ENCODE data around the gene NFKBIE.
A peak's percentile ranks its signal among the peaks of the same experiment; 100 is the strongest.

NFKBIE gene

GRCh38 chr6:44297063-44298038 is 32.0 kb upstream of the NFKBIE start:
- peak; percentile 58 for DNase-seq

GRCh38 chr6:44294832-44295791 is 29.8 kb upstream of the NFKBIE start:
- DNase-seq: no peak

- DNase-seq: no peak
These were observed 27.5 kb upstream of the NFKBIE start for GRCh38 chr6:44292661-44293365.

- no peak for DNase-seq
These were observed 26.5 kb upstream of the NFKBIE start for GRCh38 chr6:44291841-44292240.

- DNase-seq: no peak
These were observed 24.4 kb upstream of the NFKBIE start for GRCh38 chr6:44289726-44290260.

GRCh38 chr6:44286747-44287146 is 21.4 kb upstream of the NFKBIE start:
- DNase-seq: no peak

GRCh38 chr6:44286285-44286565 is 20.9 kb upstream of the NFKBIE start:
- no peak for DNase-seq

- DNase-seq: no peak
These were observed 20.4 kb upstream of the NFKBIE start for GRCh38 chr6:44285552-44286284.

- DNase-seq: no peak
These were observed 19.5 kb upstream of the NFKBIE start for GRCh38 chr6:44284867-44285266.

GRCh38 chr6:44284121-44284520 is 18.8 kb upstream of the NFKBIE start:
- DNase-seq: no peak

GRCh38 chr6:44278774-44279697 is 13.7 kb upstream of the NFKBIE start:
- DNase-seq: no peak

- DNase-seq: no peak
These were observed 13.0 kb upstream of the NFKBIE start for GRCh38 chr6:44278315-44278714.

- DNase-seq: no peak
These were observed 12.4 kb upstream of the NFKBIE start for GRCh38 chr6:44277763-44278162.

GRCh38 chr6:44276667-44277640 is 11.6 kb upstream of the NFKBIE start:
- DNase-seq: no peak

GRCh38 chr6:44275749-44276648 is 10.6 kb upstream of the NFKBIE start:
- DNase-seq: peak; percentile 33

- DNase-seq: no peak
These were observed 10.0 kb upstream of the NFKBIE start for GRCh38 chr6:44275271-44275748.

GRCh38 chr6:44273617-44274016 is 8.3 kb upstream of the NFKBIE start:
- no peak for DNase-seq

- no peak for DNase-seq
These were observed 7.7 kb upstream of the NFKBIE start for GRCh38 chr6:44272999-44273566.

Data from CD4-positive, alpha-beta T cell treated with Interleukin-6 for 4 hours (primary cell).